CD8-positive, alpha-beta memory T cell (primary cell): ENCODE data around the gene F2. TPM values are rescaled to one million over a fixed set of nuclear protein-coding genes. Genes with fewer than 3 reads are reported as not detected.

ENCODE experiments used
- CTCF ChIA-PET: fragments of 350-600 bp; sonication (Branson Sonifier 250); formaldehyde crosslinking; loops from one replicate; lab custom pipeline; 2021; ENCODE audit warnings: antibody characterized with exemption; lab: Charles Lee
- POLR2A ChIA-PET: fragments of 350-600 bp; sonication (Branson Sonifier 250); formaldehyde crosslinking; loops from one replicate; lab custom pipeline; 2021; ENCODE audit warnings: antibody characterized with exemption; lab: Charles Lee
- DNase-seq, 5 donors: peaks; one replicate each; pipeline versions ENCODE4 v3.0.0 to v3.0.0-alpha.2; 2020 to 2022; ENCODE audit warnings: mixed read lengths in 1 of 5
- H3K27ac ChIP-seq: one replicate; pipeline ENCODE4 v1.7.0; 2013; ENCODE audit warnings: low read depth, mild to moderate bottlenecking, low read length, moderate library complexity
- H3K27me3 ChIP-seq: 2 replicates; pipeline ENCODE4 v1.7.0; 2013; ENCODE audit warnings: low read length, mild to moderate bottlenecking; ENCODE audit not compliant: insufficient read depth, poor library complexity, severe bottlenecking
- H3K36me3 ChIP-seq: 2 replicates; pipeline ENCODE4 v1.7.0; 2013; ENCODE audit warnings: mild to moderate bottlenecking, low read length, moderate library complexity; ENCODE audit not compliant: insufficient read depth
- H3K4me1 ChIP-seq: 2 replicates; pipeline ENCODE4 v1.7.0; 2013; ENCODE audit warnings: mild to moderate bottlenecking, low read length, moderate library complexity; ENCODE audit not compliant: insufficient read depth
- H3K4me3 ChIP-seq: 2 replicates; pipeline ENCODE4 v1.7.0; 2013; ENCODE audit warnings: mild to moderate bottlenecking, low read length
- H3K9me3 ChIP-seq: 2 replicates; pipeline ENCODE4 v1.7.0; 2013; ENCODE audit warnings: mild to moderate bottlenecking, low read length
- H3K27ac Mint-ChIP-seq, 8 donors: one replicate each; pipeline ENCODE4 v1.8.0; 2020 to 2021; ENCODE audit warnings: mixed read lengths in 8 of 8, mild to moderate bottlenecking in 6 of 8, inconsistent platforms in 3 of 8, moderate library complexity in 3 of 8
- H3K27me3 Mint-ChIP-seq, 2 donors: one replicate each; pipeline ENCODE4 v1.8.0; 2020 to 2021; ENCODE audit warnings: mixed read lengths in 2 of 2, mild to moderate bottlenecking in 1 of 2, moderate library complexity in 1 of 2
- H3K36me3 Mint-ChIP-seq, 3 donors: one replicate each; pipeline ENCODE4 v1.8.0; 2020 to 2021; ENCODE audit warnings: mixed read lengths in 3 of 3, inconsistent platforms in 1 of 3, mild to moderate bottlenecking in 1 of 3
- H3K4me1 Mint-ChIP-seq, 3 donors: one replicate each; pipeline ENCODE4 v1.8.0; 2020 to 2021; ENCODE audit warnings: mixed read lengths in 3 of 3, inconsistent platforms in 1 of 3, mild to moderate bottlenecking in 1 of 3
- H3K4me3 Mint-ChIP-seq, 7 donors: one replicate each; pipeline ENCODE4 v1.8.0; 2020 to 2021; ENCODE audit warnings: mixed read lengths in 7 of 7, mild to moderate bottlenecking in 6 of 7, moderate library complexity in 4 of 7, inconsistent platforms in 2 of 7
- H3K9me3 Mint-ChIP-seq, 5 donors: one replicate each; pipeline ENCODE4 v1.8.0; 2020 to 2022; ENCODE audit warnings: mixed read lengths in 5 of 5, mild to moderate bottlenecking in 3 of 5, moderate library complexity in 2 of 5, inconsistent platforms in 1 of 5
- polyA plus RNA-seq: library from polyadenylated mRNA; unstranded; fragments of 300-500 nt; fragmentation: Illumina TruSeq; gene quantifications from one replicate; pipeline ENCODE4 v1.2.3, GENCODE V29; 2021
- total RNA-seq, 2 experiments: library from RNA; stranded (reverse); gene quantifications; one replicate each; pipeline ENCODE4 v1.2.3, GENCODE V29; 2021

The F2 gene
- total and polyA plus RNA-seq, 3 experiments from 2014 or later: not detected

GRCh38 chr11:46692450-46692849 is 26.6 kb upstream of the F2 start:
- Histone ChIP-seq H3K4me3 (no peak overlapping the region), H3K36me3 (peaks cover 37% of the 10 kb centered on the region), H3K27ac (no peak overlapping the region), H3K9me3 (no peaks in the 10 kb centered on the region), H3K4me1 (peaks cover 14% of the 10 kb centered on the region), H3K27me3 (no peaks in the 10 kb centered on the region)
- Mint-ChIP-seq H3K27me3 (peaks cover 0 to 1% of the 10 kb centered on the region in 2 donors), H3K27ac (peak overlapping the region in 1 of 8 donors; percentile 77), H3K36me3 (peaks cover 5 to 74% (median 6%) of the 10 kb centered on the region in 3 donors), H3K9me3 (no peaks in the 10 kb centered on the region), H3K4me1 (peaks cover 18 to 44% (median 24%) of the 10 kb centered on the region in 3 donors), H3K4me3 (no peak overlapping the region)
- ChIA-PET POLR2A (interaction anchor here (0.6 kb wide), 1 partner anchor 61 kb away, joined by 6 read pairs; no protein-coding TSS in a partner anchor), CTCF (interaction anchor here (0.8 to 1.7 kb wide), 2 partner anchors 9 to 22 kb away, joined by 3 to 7 read pairs; no protein-coding TSS in a partner anchor)
- DNase-seq: no peak

- no peaks in the 10 kb centered on the region for H3K27me3 ChIP-seq
- peaks cover 28% of the 10 kb centered on the region for H3K36me3 ChIP-seq
- ChIA-PET POLR2A (interaction anchor here (0.7 kb wide), 1 partner anchor 61 kb away, joined by 5 read pairs; no protein-coding TSS in a partner anchor), CTCF (interaction anchor here (0.9 kb wide), 1 partner anchor 76 kb away, joined by 4 read pairs; the partner anchor contains the start of genes ATG13 and HARBI1)
- H3K4me3 Mint-ChIP-seq: no peak overlapping the region
- H3K4me1 ChIP-seq: peaks cover 26% of the 10 kb centered on the region
- peak overlapping the region in 1 of 8 donors; percentile 15 for H3K27ac Mint-ChIP-seq
- no peak overlapping the region for H3K4me3 ChIP-seq
- H3K36me3 Mint-ChIP-seq: peaks cover 5 to 70% (median 8%) of the 10 kb centered on the region in 3 donors
- H3K9me3 Mint-ChIP-seq: no peaks in the 10 kb centered on the region
- H3K27me3 Mint-ChIP-seq: peaks cover 0 to 1% of the 10 kb centered on the region in 2 donors
- DNase-seq: no peak
- no peak overlapping the region for H3K27ac ChIP-seq
- H3K4me1 Mint-ChIP-seq: peaks cover 27 to 47% (median 30%) of the 10 kb centered on the region in 3 donors
- no peaks in the 10 kb centered on the region for H3K9me3 ChIP-seq
Observed at GRCh38 chr11:46693597-46694012, 25.4 kb upstream of the F2 start.

DNA sequence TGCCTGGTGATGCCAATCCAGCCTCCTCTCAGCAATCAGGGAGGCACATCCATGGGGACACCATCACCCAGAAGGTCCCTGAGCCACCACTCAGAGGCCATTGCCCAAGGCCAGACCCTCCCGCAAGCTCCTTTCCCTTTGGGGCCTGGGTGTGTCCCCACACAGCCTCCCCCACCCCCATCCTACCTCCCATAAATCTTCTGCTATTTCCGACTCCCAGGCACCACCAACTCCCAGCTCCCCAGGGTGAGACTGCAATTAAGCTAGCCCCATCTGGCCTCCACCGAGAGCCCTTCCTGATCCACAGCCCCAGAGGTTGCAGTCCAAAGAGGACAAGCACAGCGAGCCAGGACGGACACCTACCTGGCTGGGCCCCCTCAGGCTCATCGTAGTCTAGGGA is 24.9 kb upstream of the F2 start:
- H3K27me3 Mint-ChIP-seq: peaks cover 0 to 1% of the 10 kb centered on the region in 2 donors
- peaks cover 5 to 71% (median 6%) of the 10 kb centered on the region in 3 donors for H3K36me3 Mint-ChIP-seq
- POLR2A ChIA-PET: no interaction called here
- peaks cover 32 to 50% (median 34%) of the 10 kb centered on the region in 3 donors for H3K4me1 Mint-ChIP-seq
- peaks cover 28% of the 10 kb centered on the region for H3K36me3 ChIP-seq
- no peak overlapping the region for H3K27ac ChIP-seq
- no peaks in the 10 kb centered on the region for H3K27me3 ChIP-seq
- H3K27ac Mint-ChIP-seq: peak overlapping the region in 2 of 8 donors; percentile 16 to 87
- no peak overlapping the region for H3K4me3 ChIP-seq
- no peak overlapping the region for H3K4me3 Mint-ChIP-seq
- no peaks in the 10 kb centered on the region for H3K9me3 Mint-ChIP-seq
- CTCF ChIA-PET: interaction anchor here (0.9 kb wide), 1 partner anchor 76 kb away, joined by 4 read pairs; the partner anchor contains the start of genes ATG13 and HARBI1
- no peak for DNase-seq
- peaks cover 31% of the 10 kb centered on the region for H3K4me1 ChIP-seq
- H3K9me3 ChIP-seq: no peaks in the 10 kb centered on the region

GRCh38 chr11:46694607-46695006 is 24.4 kb upstream of the F2 start:
- no peaks in the 10 kb centered on the region for H3K27me3 ChIP-seq
- peaks cover 36% of the 10 kb centered on the region for H3K4me1 ChIP-seq
- Mint-ChIP-seq H3K36me3 (peaks cover 4 to 70% (median 5%) of the 10 kb centered on the region in 3 donors), H3K9me3 (no peaks in the 10 kb centered on the region), H3K4me3 (no peak overlapping the region), H3K4me1 (peaks cover 35 to 52% (median 38%) of the 10 kb centered on the region in 3 donors), H3K27ac (no peak overlapping the region), H3K27me3 (peaks cover 0 to 1% of the 10 kb centered on the region in 2 donors)
- H3K36me3 ChIP-seq: peaks cover 28% of the 10 kb centered on the region
- no peak overlapping the region for H3K4me3 ChIP-seq
- no peaks in the 10 kb centered on the region for H3K9me3 ChIP-seq
- ChIA-PET POLR2A (no interaction called here), CTCF (interaction anchor here (0.9 kb wide), 1 partner anchor 77 kb away, joined by 4 read pairs; the partner anchor contains the start of genes ATG13 and HARBI1)
- H3K27ac ChIP-seq: no peak overlapping the region
- no peak for DNase-seq

- Mint-ChIP-seq H3K27me3 (peaks cover 0 to 1% of the 10 kb centered on the region in 2 donors), H3K27ac (peak overlapping the region in 4 of 8 donors; percentile 32 to 76 (median 48)), H3K36me3 (peaks cover 3 to 70% (median 3%) of the 10 kb centered on the region in 3 donors), H3K4me3 (peak overlapping the region in 1 of 7 donors; percentile 13), H3K4me1 (peaks cover 34 to 58% (median 39%) of the 10 kb centered on the region in 3 donors), H3K9me3 (no peaks in the 10 kb centered on the region)
- Histone ChIP-seq H3K27me3 (no peaks in the 10 kb centered on the region), H3K9me3 (no peaks in the 10 kb centered on the region), H3K36me3 (peaks cover 28% of the 10 kb centered on the region), H3K27ac (no peak overlapping the region), H3K4me1 (peaks cover 36% of the 10 kb centered on the region), H3K4me3 (no peak overlapping the region)
- no peak for DNase-seq
- ChIA-PET CTCF (interaction anchor here (1.8 kb wide), 1 partner anchor 25 kb away, joined by 6 read pairs; no protein-coding TSS in a partner anchor), POLR2A (no interaction called here)
Observed at GRCh38 chr11:46695345-46696211, 23.4 kb upstream of the F2 start.

GRCh38 chr11:46696212-46696558 is 22.8 kb upstream of the F2 start:
- peaks cover 28% of the 10 kb centered on the region for H3K36me3 ChIP-seq
- no peaks in the 10 kb centered on the region for H3K9me3 Mint-ChIP-seq
- H3K4me3 Mint-ChIP-seq: no peak overlapping the region
- H3K27ac ChIP-seq: no peak overlapping the region
- H3K4me1 Mint-ChIP-seq: peaks cover 35 to 60% (median 39%) of the 10 kb centered on the region in 3 donors
- H3K36me3 Mint-ChIP-seq: peaks cover 0 to 67% (median 2%) of the 10 kb centered on the region in 3 donors
- POLR2A ChIA-PET: no interaction called here
- H3K4me1 ChIP-seq: peaks cover 37% of the 10 kb centered on the region
- peaks cover 0 to 1% of the 10 kb centered on the region in 2 donors for H3K27me3 Mint-ChIP-seq
- H3K27ac Mint-ChIP-seq: peak overlapping the region in 3 of 8 donors; percentile 39 to 75 (median 62)
- DNase-seq: no peak
- no peaks in the 10 kb centered on the region for H3K9me3 ChIP-seq
- no peaks in the 10 kb centered on the region for H3K27me3 ChIP-seq
- CTCF ChIA-PET: interaction anchor here (1.8 kb wide), 1 partner anchor 25 kb away, joined by 6 read pairs; no protein-coding TSS in a partner anchor
- no peak overlapping the region for H3K4me3 ChIP-seq

- CTCF ChIA-PET: interaction anchor here (1.8 kb wide), 1 partner anchor 26 kb away, joined by 6 read pairs; no protein-coding TSS in a partner anchor
- Mint-ChIP-seq H3K4me3 (peak overlapping the region in 5 of 7 donors; percentile 9 to 99 (median 55)), H3K36me3 (peaks cover 0 to 67% (median 2%) of the 10 kb centered on the region in 3 donors), H3K9me3 (no peaks in the 10 kb centered on the region), H3K4me1 (peaks cover 42 to 71% (median 50%) of the 10 kb centered on the region in 3 donors), H3K27ac (peak overlapping the region in 5 of 8 donors; percentile 0 to 86 (median 60)), H3K27me3 (peaks cover 0 to 1% of the 10 kb centered on the region in 2 donors)
- Histone ChIP-seq H3K27me3 (no peaks in the 10 kb centered on the region), H3K36me3 (peaks cover 29% of the 10 kb centered on the region), H3K4me3 (no peak overlapping the region), H3K4me1 (peaks cover 48% of the 10 kb centered on the region), H3K27ac (no peak overlapping the region), H3K9me3 (no peaks in the 10 kb centered on the region)
- POLR2A ChIA-PET: no interaction called here
- DNase-seq: no peak
Observed at GRCh38 chr11:46697303-46697702, 21.7 kb upstream of the F2 start.
